ENCODE data around the gene KDM4B.

KDM4B gene

DNA sequence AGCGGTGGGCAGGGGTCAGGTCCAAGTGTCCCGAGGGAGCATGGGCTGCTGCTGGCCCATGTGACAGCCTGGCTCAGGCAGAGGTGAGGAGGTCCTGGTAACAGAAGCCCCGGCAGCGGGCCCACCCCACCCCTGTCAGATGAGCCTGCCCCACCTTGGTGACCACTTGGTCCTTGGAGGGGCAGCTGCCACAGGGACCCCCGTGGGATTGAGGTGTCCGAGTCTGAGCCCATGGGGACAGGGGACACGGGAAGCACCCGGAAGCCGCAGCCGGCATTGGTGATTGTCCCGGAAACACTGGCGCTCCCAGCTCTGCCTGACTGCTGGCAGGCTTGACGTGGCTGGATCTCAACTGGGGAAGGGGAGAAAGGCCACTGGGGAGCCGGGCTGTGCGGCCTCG is 149.1 kb downstream of the KDM4B start:
- no peak for DNase-seq (ENCODE audit: low read depth)
- no peak overlapping the region for H3K4me3 ChIP-seq (replicated peaks; ENCODE audit: low read depth, low read length)
- no peak for TF ChIP-seq CTCF (IDR thresholded peaks at IDR 0.05; ENCODE audit: low read length, missing control alignments)

DNA sequence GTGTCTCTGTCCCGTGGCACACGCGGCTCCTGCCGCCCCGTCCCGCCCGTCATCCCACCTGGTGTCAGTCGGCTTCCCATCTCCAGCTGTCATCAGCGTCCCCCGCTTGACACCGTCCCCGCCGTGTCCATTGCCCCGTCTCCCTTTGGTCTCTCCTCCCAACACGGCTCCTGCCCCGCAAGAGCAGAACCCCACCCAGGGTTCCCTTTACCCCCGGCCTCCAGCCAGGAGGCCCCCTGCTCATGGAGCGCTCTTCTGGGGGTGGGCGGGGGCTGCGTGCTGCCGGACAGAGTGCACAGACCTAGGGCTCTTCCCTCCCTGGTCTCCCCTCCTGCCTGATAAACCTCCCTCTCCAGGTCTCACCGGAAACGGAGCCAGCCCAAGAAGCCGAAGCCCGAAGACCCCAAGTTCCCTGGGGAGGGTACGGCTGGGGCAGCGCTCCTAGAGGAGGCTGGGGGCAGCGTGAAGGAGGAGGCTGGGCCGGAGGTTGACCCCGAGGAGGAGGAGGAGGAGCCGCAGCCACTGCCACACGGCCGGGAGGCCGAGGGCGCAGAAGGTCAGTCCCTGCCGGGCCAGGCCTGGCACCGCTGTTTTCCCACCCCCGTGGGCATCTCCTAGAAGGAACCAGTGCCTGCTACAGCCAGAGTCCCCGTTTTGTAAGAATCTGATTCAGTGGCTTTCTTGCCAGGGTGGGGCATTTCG is 150.5 kb downstream of the KDM4B start:
- no peak for TF ChIP-seq CTCF (IDR thresholded peaks at IDR 0.05; ENCODE audit: low read length, missing control alignments)
- DNase-seq (ENCODE audit: low read depth), result no peak
- H3K4me3 ChIP-seq (replicated peaks; ENCODE audit: low read depth, low read length), result no peak overlapping the region

DNA sequence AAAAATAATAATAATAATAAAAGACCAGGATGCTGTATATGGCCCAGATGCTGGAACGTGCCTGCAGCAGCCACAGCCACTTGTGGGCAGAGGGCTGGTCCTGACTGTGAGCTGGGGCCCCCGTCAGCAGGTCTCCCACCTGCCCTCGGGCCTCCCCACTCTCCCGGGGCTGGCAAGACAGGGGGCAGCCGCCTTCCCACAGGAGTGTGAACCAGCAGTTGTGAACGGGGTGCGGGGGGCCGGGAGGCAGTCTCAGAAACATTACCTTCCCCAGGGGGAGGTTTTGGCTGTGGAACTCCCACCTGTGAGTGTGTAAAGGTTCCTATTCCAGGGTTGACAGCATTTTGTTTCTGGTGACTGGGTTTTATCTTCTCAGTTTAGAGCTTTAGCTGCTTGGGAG is 151.4 kb downstream of the KDM4B start:
- TF ChIP-seq CTCF (IDR thresholded peaks at IDR 0.05; ENCODE audit: low read length, missing control alignments), result no peak
- DNase-seq (ENCODE audit: low read depth), result no peak
- no peak overlapping the region for H3K4me3 ChIP-seq (replicated peaks; ENCODE audit: low read depth, low read length)

DNA sequence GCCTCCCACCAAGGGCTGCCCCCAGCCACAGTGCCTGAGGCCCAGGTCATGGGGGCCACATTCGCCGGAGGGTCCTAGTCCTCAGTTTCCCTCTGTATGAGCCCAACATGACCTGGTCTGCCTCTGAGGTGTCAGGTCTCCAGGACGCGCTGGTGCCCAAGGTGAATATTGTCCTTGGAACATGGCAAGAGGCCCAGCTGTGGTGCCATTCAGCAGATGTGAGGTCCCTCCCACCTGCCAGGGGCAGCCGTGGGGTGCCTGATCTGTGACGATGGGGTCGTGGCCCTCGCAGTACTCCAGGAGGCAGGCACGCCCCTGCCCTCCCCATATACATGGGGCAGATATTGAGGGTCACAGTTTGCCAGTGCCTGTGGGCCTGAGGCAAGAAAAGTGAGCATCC is 151.9 kb downstream of the KDM4B start:
- no peak overlapping the region for H3K4me3 ChIP-seq (replicated peaks; ENCODE audit: low read depth, low read length)
- TF ChIP-seq CTCF (IDR thresholded peaks at IDR 0.05; ENCODE audit: low read length, missing control alignments), result no peak
- DNase-seq (ENCODE audit: low read depth), result no peak

DNA sequence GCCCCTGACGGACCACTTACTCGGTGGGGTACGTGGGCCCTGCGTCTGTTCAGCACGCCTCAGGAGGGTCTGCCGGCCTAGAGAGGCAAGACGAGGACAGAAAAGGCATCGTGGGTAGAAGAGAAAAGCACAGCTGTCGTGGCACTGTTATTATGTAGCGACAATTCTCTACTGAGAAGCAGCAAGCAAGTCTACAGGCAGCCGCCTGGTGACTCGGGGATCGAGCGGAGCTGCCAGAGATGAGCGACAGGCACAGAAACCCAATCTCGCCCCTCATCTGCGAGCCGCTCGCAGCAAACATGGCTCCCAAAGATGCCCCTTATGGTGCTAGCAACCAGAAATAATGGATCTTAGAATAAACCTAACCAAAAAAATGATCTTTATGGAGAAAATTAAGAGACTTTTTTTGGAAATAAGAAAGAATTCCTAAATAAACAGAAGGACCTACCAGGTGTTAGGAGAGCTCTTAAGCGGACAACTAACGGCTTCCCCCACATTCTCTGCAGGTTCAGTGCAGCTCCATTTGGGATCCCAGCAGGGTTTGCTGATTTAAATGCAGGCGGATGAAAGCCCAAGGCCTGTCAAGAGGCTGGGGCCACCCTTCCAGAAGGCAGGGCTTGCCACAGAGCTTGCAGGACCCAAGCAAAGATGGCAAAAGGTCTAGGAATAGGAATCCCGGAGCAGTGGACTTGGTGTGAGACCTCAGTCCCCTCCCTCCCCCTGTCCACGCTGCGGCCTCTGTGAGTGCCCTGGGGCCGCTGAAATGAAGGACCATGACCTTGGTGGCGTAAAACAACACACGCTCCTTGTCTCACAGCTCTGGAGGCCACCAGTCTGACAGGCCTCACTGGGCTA is 152.6 kb downstream of the KDM4B start:
- DNase-seq (ENCODE audit: low read depth), result no peak
- no peak for TF ChIP-seq CTCF (IDR thresholded peaks at IDR 0.05; ENCODE audit: low read length, missing control alignments)
- no peak overlapping the region for H3K4me3 ChIP-seq (replicated peaks; ENCODE audit: low read depth, low read length)

DNA sequence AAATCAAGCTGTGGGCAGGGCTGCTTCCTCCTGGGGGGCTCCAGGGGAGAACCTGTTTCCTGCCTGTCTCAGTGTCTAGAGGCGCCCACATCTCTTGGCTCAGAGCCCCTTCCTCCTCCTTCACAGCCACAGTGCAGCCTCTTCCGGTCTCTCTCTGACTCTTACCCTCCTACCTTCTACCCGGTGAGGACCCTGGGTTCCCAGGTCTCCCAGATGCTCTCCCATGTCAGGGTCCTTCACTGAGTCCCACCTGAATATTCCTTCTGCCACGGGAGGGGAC is 153.1 kb downstream of the KDM4B start:
- DNase-seq (ENCODE audit: low read depth), result no peak
- H3K4me3 ChIP-seq (replicated peaks; ENCODE audit: low read depth, low read length), result no peak overlapping the region
- no peak for TF ChIP-seq CTCF (IDR thresholded peaks at IDR 0.05; ENCODE audit: low read length, missing control alignments)

Data from fibroblast of pulmonary artery (primary cell).